Natural killer cell (primary cell): ENCODE results near the gene ADGRB3. TPM values are rescaled to one million over a fixed set of nuclear protein-coding genes. Genes with fewer than 3 reads are reported as not detected.

Experiments
- ATAC-seq, 3 donors: fragments of 150-1000 bp in 2 of 3; fragments of 200-7000 bp in 1 of 3; cut with Tn5 transposase; 1 replicate in 1 of 3; 2 replicates in 2 of 3; pipeline ENCODE4 v1.10.0; 2021; ENCODE audit warnings: mild to moderate bottlenecking in 2 of 3, moderate library complexity in 2 of 3
- DNase-seq, 2 donors: peaks; one replicate each; pipeline versions ENCODE4 v3.0.0 to v3.0.0-alpha.2; 2013 to 2021; ENCODE audit warnings: mixed read lengths in 1 of 2
- H3K27ac ChIP-seq: one replicate; pipeline ENCODE4 v1.5.1; 2013; ENCODE audit warnings: mild to moderate bottlenecking, low read length
- H3K27me3 ChIP-seq: one replicate; pipeline ENCODE4 v1.6.1; 2013; ENCODE audit warnings: low read length; ENCODE audit not compliant: control insufficient read depth, insufficient read depth
- H3K36me3 ChIP-seq: one replicate; pipeline ENCODE4 v1.6.1; 2013; ENCODE audit warnings: low read length; ENCODE audit not compliant: control insufficient read depth, insufficient read depth
- H3K4me1 ChIP-seq: one replicate; pipeline ENCODE4 v1.6.1; 2013; ENCODE audit warnings: low read length; ENCODE audit not compliant: control insufficient read depth, insufficient read depth
- H3K4me3 ChIP-seq: one replicate; pipeline ENCODE4 v1.5.1; 2013; ENCODE audit warnings: low read length
- H3K9me3 ChIP-seq: one replicate; pipeline ENCODE4 v1.6.1; 2013; ENCODE audit warnings: low read length; ENCODE audit not compliant: control insufficient read depth, insufficient read depth
- H3K27ac Mint-ChIP-seq, 2 donors: one replicate each; pipeline ENCODE4 v1.8.0; 2022; ENCODE audit warnings: mild to moderate bottlenecking in 2 of 2, mixed read lengths in 2 of 2, moderate library complexity in 1 of 2
- H3K27me3 Mint-ChIP-seq, 2 donors: one replicate each; pipeline ENCODE4 v1.8.0; 2022; ENCODE audit warnings: low read depth in 2 of 2, mixed read lengths in 2 of 2
- H3K36me3 Mint-ChIP-seq: one replicate; pipeline ENCODE4 v1.8.0; 2022; ENCODE audit warnings: mixed read lengths
- H3K4me1 Mint-ChIP-seq, 2 donors: one replicate each; pipeline ENCODE4 v1.8.0; 2022; ENCODE audit warnings: mixed read lengths in 2 of 2
- H3K4me3 Mint-ChIP-seq: one replicate; pipeline ENCODE4 v1.8.0; 2022; ENCODE audit warnings: mild to moderate bottlenecking, moderate library complexity, mixed read lengths
- H3K9me3 Mint-ChIP-seq, 2 donors: one replicate each; pipeline ENCODE4 v1.8.0; 2022; ENCODE audit warnings: mixed read lengths in 2 of 2
- WGBS: methylation state at CpG from one replicate; pipeline ENCODE4 v1.1.7; 2013; ENCODE audit warnings: missing lambda C conversion rate; ENCODE audit not compliant: insufficient coverage; 5-methylcytosine and 5-hydroxymethylcytosine counted together
- intact Hi-C: fragments of 100-400 bp; cut with micrococcal nuclease; formaldehyde crosslinking; loops from one replicate; pipeline ENCODE4 v1.14.2; 2022
- total RNA-seq, 4 donors: library from RNA; stranded (reverse); fragments of 120-200 nt in 1 of 4; gene quantifications; one replicate each; pipeline versions ENCODE4 v1.2.3 to v1.2.4, GENCODE V29; 2013 to 2022
- TF ChIP-seq, protein P1 (sequence below): fragments of 200-600 bp; IDR thresholded peaks from one replicate; pipeline ENCODE4 v1.8.0; 2022; ENCODE audit warnings: antibody characterized with exemption

The ADGRB3 gene
- total RNA-seq, 3 donors from 2014 or later (not counting 1 experiment from before 2014, with no cell fraction given), result not detected

DNA sequence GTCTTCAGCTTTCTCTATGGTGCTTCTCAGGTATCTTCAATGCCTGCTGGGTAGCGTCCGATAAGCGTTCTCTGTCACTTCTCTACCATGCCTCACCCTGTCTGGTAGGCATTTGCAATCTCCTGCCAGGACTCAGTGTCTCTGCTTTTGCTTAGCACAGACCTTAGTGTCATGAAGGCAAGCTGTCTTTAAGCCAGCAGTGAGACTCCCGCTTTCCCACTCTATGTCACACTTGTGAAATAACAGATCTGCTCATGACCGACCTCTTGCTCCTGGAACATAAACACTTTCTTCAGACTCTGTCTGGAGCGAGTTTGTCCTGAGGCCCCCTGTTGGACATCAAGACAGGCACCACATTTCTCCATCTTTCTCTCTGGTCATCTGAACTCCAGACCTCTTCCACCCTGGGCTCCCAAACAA is 17.0 kb downstream of the ADGRB3 start:
- Mint-ChIP-seq H3K4me1 (no peaks in the 10 kb centered on the region), H3K36me3 (no peaks in the 10 kb centered on the region), H3K27me3 (no peaks in the 10 kb centered on the region), H3K27ac (no peak overlapping the region), H3K9me3 (peaks cover 0 to 2% of the 10 kb centered on the region in 2 donors), H3K4me3 (no peak overlapping the region)
- TF ChIP-seq, protein P1, sequence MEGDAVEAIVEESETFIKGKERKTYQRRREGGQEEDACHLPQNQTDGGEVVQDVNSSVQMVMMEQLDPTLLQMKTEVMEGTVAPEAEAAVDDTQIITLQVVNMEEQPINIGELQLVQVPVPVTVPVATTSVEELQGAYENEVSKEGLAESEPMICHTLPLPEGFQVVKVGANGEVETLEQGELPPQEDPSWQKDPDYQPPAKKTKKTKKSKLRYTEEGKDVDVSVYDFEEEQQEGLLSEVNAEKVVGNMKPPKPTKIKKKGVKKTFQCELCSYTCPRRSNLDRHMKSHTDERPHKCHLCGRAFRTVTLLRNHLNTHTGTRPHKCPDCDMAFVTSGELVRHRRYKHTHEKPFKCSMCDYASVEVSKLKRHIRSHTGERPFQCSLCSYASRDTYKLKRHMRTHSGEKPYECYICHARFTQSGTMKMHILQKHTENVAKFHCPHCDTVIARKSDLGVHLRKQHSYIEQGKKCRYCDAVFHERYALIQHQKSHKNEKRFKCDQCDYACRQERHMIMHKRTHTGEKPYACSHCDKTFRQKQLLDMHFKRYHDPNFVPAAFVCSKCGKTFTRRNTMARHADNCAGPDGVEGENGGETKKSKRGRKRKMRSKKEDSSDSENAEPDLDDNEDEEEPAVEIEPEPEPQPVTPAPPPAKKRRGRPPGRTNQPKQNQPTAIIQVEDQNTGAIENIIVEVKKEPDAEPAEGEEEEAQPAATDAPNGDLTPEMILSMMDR, result no peak
- Histone ChIP-seq H3K27me3 (no peaks in the 10 kb centered on the region), H3K9me3 (no peaks in the 10 kb centered on the region), H3K36me3 (no peaks in the 10 kb centered on the region), H3K4me3 (no peak overlapping the region), H3K27ac (no peak overlapping the region), H3K4me1 (no peaks in the 10 kb centered on the region)
- ATAC-seq (no peak), DNase-seq (no peak)
- intact Hi-C loops, result no loop called here
- 91% methylated on average over 6 of the region's 6 CpGs for WGBS

DNA sequence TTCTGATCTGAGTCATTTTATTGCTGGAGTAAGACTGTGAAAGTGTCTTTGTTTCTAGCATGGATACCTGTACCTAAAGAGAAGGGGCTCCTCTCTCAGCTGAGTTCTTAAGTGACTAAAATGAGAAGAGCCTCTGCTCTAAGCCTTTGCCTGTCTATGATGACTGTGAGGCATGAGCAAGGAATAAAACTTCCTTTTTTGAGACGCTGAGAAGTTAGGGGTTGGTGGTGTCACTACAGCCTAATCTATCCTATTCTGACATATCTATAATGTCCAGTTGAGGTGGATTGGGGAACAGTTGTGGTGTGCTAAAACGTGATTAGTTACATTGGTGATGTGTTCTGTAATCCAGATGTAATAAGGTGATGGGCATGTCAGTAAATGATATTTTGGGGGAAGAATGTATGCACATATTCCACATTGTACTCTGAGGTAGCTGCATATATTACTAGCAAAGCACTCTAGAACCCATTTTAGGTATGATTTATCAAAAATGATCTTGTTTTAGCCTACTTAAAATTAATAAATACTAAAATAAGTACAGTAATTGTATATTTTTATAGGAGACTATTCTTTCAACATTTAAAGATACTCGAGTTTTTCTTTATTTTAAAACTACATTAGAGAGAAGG is 18.1 kb downstream of the ADGRB3 start:
- Mint-ChIP-seq H3K9me3 (peaks cover 0 to 2% of the 10 kb centered on the region in 2 donors), H3K4me3 (no peak overlapping the region), H3K36me3 (no peaks in the 10 kb centered on the region), H3K27me3 (no peaks in the 10 kb centered on the region), H3K27ac (no peak overlapping the region), H3K4me1 (no peaks in the 10 kb centered on the region)
- TF ChIP-seq, protein P1, result no peak
- no peaks in the 10 kb centered on the region for H3K4me1 ChIP-seq
- H3K27ac ChIP-seq, result no peak overlapping the region
- no peaks in the 10 kb centered on the region for H3K9me3 ChIP-seq
- WGBS, result 17% methylated on average over 1 of the region's 3 CpGs
- DNase-seq (no peak), ATAC-seq (no peak)
- no peaks in the 10 kb centered on the region for H3K27me3 ChIP-seq
- no peak overlapping the region for H3K4me3 ChIP-seq
- intact Hi-C loops, result no loop called here
- H3K36me3 ChIP-seq, result no peaks in the 10 kb centered on the region

DNA sequence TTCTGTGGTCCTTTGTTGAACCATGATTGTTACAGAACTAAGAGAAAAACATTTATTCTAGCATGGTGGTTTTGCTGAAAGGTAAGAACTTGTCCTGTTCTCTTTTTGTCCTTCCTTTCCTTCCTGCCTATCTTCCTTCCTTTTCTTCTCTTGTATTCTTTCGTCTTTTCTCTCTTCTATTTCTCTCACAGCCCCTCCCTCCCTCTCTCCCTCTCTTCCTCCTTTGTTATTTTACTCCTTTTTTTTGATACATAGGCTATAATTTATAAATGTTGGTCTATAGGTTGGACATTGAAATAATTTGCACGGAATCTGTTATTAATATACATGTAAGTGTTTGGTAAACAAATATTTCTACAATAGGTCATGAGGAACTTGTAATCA is 18.6 kb downstream of the ADGRB3 start:
- H3K4me3 ChIP-seq, result no peak overlapping the region
- no peak overlapping the region for H3K27ac Mint-ChIP-seq

More for the DNA sequence above, 18.6 kb downstream of the ADGRB3 start:
- H3K27ac ChIP-seq, result no peak overlapping the region
- DNase-seq (no peak), ATAC-seq (no peak)
- no peaks in the 10 kb centered on the region for H3K27me3 ChIP-seq
- no CpG with 5 or more reads among the region's 2 CpGs for WGBS
- no peaks in the 10 kb centered on the region for H3K36me3 ChIP-seq
- TF ChIP-seq, protein P1, result no peak
- no peaks in the 10 kb centered on the region for H3K4me1 ChIP-seq
- intact Hi-C loops, result no loop called here
- H3K27me3 Mint-ChIP-seq, result no peaks in the 10 kb centered on the region
- H3K9me3 ChIP-seq, result no peaks in the 10 kb centered on the region
- H3K36me3 Mint-ChIP-seq, result no peaks in the 10 kb centered on the region
- H3K9me3 Mint-ChIP-seq, result peaks cover 0 to 2% of the 10 kb centered on the region in 2 donors
- H3K4me3 Mint-ChIP-seq, result no peak overlapping the region
- H3K4me1 Mint-ChIP-seq, result no peaks in the 10 kb centered on the region
